Occipital lobe (tissue), 3 donors: Measurements from ENCODE around the gene GOLGA8T. TPM values are rescaled to one million over a fixed set of nuclear protein-coding genes. Genes with fewer than 3 reads are reported as not detected.
"Not testable (repeated sequence)": the region's sequence is repeated elsewhere in the genome, so short reads cannot be mapped to it uniquely, and the experiment has no call there.

Experiments used
- DNase-seq: peaks from one replicate; lab custom pipeline; 2025; lab: John Stamatoyannopoulos, UW
- small RNA-seq: library from RNA; depleted of rRNA; stranded (forward); fragments of <200 nt; gene quantifications from one replicate; pipeline ENCODE3, GENCODE V24; 2014
- total RNA-seq: library from RNA; depleted of rRNA; stranded (reverse); fragments of >200 nt; gene quantifications from one replicate; pipeline ENCODE4 v1.2.3, GENCODE V29; 2014

The GOLGA8T gene
- total RNA-seq, 1 donor from 2014 or later = 0.16 TPM

- not testable (repeated sequence) for DNase-seq
These were observed 56.3 kb downstream of the GOLGA8T start for GRCh38 chr15:30191143-30191542.

- not testable (repeated sequence) for DNase-seq
These were observed 56.8 kb downstream of the GOLGA8T start for GRCh38 chr15:30191639-30192038.

GRCh38 chr15:30192119-30192745, 57.4 kb downstream of the GOLGA8T start:
- not testable (repeated sequence) for DNase-seq

- not testable (repeated sequence) for DNase-seq
These were observed 58.0 kb downstream of the GOLGA8T start for GRCh38 chr15:30192892-30193291.

Small RNA genes within 50 kb of the gene (small RNA-seq; reads per million reads assigned to genes)
- gene AC120045.2 = not detected
- not detected for gene RF00096
- not detected for gene RN7SL469P
- not detected for gene RN7SL673P

Other genes with a start within 250 kb of the GOLGA8T start
- not detected for gene GOLGA8J, start 52.1 kb upstream of the GOLGA8T start, total RNA-seq